BJ (cell line): ENCODE data around the gene MGAT1. TPM values are rescaled to one million over a fixed set of nuclear protein-coding genes. Genes with fewer than 3 reads are reported as not detected.

Experiments
- CTCF ChIA-PET: fragments of 350-600 bp; formaldehyde crosslinking; extraction: SDS; loops from one replicate; lab custom pipeline; 2021; ENCODE audit warnings: antibody characterized with exemption, inconsistent platforms; lab: Yijun Ruan, JAX
- POLR2A ChIA-PET: fragments of 300-600 bp; sonication (Branson Sonifier 250); formaldehyde crosslinking; extraction: SDS; loops from one replicate; lab custom pipeline; 2021; ENCODE audit warnings: antibody characterized with exemption; lab: Charles Lee
- DNase-seq: peaks from one replicate; pipeline ENCODE4 v3.0.0-alpha.2; 2011; ENCODE audit warnings: low read depth
- H3K27me3 ChIP-seq: 2 replicates; pipeline ENCODE4 v1.6.0; 2011; ENCODE audit warnings: low read length; ENCODE audit not compliant: control insufficient read depth, insufficient read depth
- H3K36me3 ChIP-seq: 2 replicates; pipeline ENCODE4 v1.5.1; 2011; ENCODE audit warnings: low read length; ENCODE audit not compliant: control insufficient read depth, insufficient read depth
- H3K4me3 ChIP-seq: 2 replicates; pipeline ENCODE4 v1.5.1; 2011; ENCODE audit warnings: low read depth, mild to moderate bottlenecking, control low read depth, low read length
- CTCF ChIP-seq: IDR thresholded peaks from 2 replicates; pipeline ENCODE4 v1.5.1; 2011; ENCODE audit warnings: low read depth, mild to moderate bottlenecking, control low read depth, inconsistent platforms, low read length, moderate library complexity; ENCODE audit not compliant: insufficient read depth
- polyA plus RNA-seq: library from polyadenylated mRNA; depleted of rRNA; stranded (reverse); fragments of >200 nt; gene quantifications from 2 replicates; pipeline ENCODE4 v1.2.3, GENCODE V29; 2011

The MGAT1 gene
- polyA plus RNA-seq, 1 experiment: 197 TPM

- CTCF ChIA-PET: no interaction called here
- POLR2A ChIA-PET: no interaction called here
- no peak for TF ChIP-seq CTCF
Measured at GRCh38 chr5:180847026-180847425, 44.4 kb upstream of the MGAT1 start.

GRCh38 chr5:180844858-180845257 lies 42.3 kb upstream of the MGAT1 start:
- Histone ChIP-seq H3K27me3 (no peaks in the 10 kb centered on the region), H3K4me3 (no peak overlapping the region), H3K36me3 (peaks cover 3% of the 10 kb centered on the region; the same call in 1 of the 2 replicates)
- POLR2A ChIA-PET: no interaction called here
- no peak for DNase-seq
- no peak for TF ChIP-seq CTCF
- CTCF ChIA-PET: no interaction called here

More at GRCh38 chr5:180847026-180847425, 44.4 kb upstream of the MGAT1 start:
- Histone ChIP-seq H3K27me3 (no peaks in the 10 kb centered on the region), H3K36me3 (peaks cover 14% of the 10 kb centered on the region), H3K4me3 (no peak overlapping the region)
- DNase-seq: no peak

- no peak for DNase-seq
Measured at GRCh38 chr5:180844432-180844831, 41.8 kb upstream of the MGAT1 start.

GRCh38 chr5:180839935-180840334 lies 37.3 kb upstream of the MGAT1 start:
- Histone ChIP-seq H3K4me3 (no peak overlapping the region), H3K27me3 (no peaks in the 10 kb centered on the region), H3K36me3 (peaks cover 3% of the 10 kb centered on the region; the same call in 1 of the 2 replicates)
- ChIA-PET POLR2A (no interaction called here), CTCF (interaction anchor here (2.3 kb wide), 1 partner anchor 8 kb away, joined by 11 read pairs; no protein-coding TSS in a partner anchor)
- TF ChIP-seq CTCF: no peak
- no peak for DNase-seq

More at GRCh38 chr5:180844432-180844831, 41.8 kb upstream of the MGAT1 start:
- Histone ChIP-seq H3K36me3 (peaks cover 2% of the 10 kb centered on the region; the same call in 1 of the 2 replicates), H3K4me3 (no peak overlapping the region), H3K27me3 (no peaks in the 10 kb centered on the region)
- CTCF ChIA-PET: no interaction called here
- POLR2A ChIA-PET: no interaction called here
- no peak for TF ChIP-seq CTCF

- TF ChIP-seq CTCF: no peak
- peaks cover 4% of the 10 kb centered on the region; the same call in 1 of the 2 replicates for H3K36me3 ChIP-seq
- DNase-seq: no peak
- H3K27me3 ChIP-seq: no peaks in the 10 kb centered on the region
- ChIA-PET POLR2A (no interaction called here), CTCF (no interaction called here)
- H3K4me3 ChIP-seq: no peak overlapping the region
Measured at GRCh38 chr5:180839227-180839626, 36.6 kb upstream of the MGAT1 start.
